ENCODE data around the gene AHI1.
"Not testable (repeated sequence)": the region's sequence is repeated elsewhere in the genome, so short reads cannot be mapped to it uniquely, and the experiment has no call there.

AHI1 gene

GRCh38 chr6:135397172-135397952, 100.2 kb downstream of the AHI1 start:
- no peak for DNase-seq (ENCODE audit: low read depth in 1 of 2, low spot score in 1 of 2)

GRCh38 chr6:135395136-135395535, 102.4 kb downstream of the AHI1 start:
- no peak for DNase-seq (ENCODE audit: low read depth in 1 of 2, low spot score in 1 of 2)

- no peak for DNase-seq (ENCODE audit: low read depth in 1 of 2, low spot score in 1 of 2)
These were observed 104.3 kb downstream of the AHI1 start for GRCh38 chr6:135393289-135393688.

- DNase-seq (ENCODE audit: low read depth in 1 of 2, low spot score in 1 of 2): no peak
These were observed 107.1 kb downstream of the AHI1 start for GRCh38 chr6:135390458-135390857.

GRCh38 chr6:135385299-135385698, 112.2 kb downstream of the AHI1 start:
- DNase-seq (ENCODE audit: low read depth in 1 of 2, low spot score in 1 of 2): no peak

- no peak for DNase-seq (ENCODE audit: low read depth in 1 of 2, low spot score in 1 of 2)
These were observed 113.8 kb downstream of the AHI1 start for GRCh38 chr6:135383766-135384165.

GRCh38 chr6:135383301-135383700, 114.2 kb downstream of the AHI1 start:
- DNase-seq (ENCODE audit: low read depth in 1 of 2, low spot score in 1 of 2): no peak

- no peak for DNase-seq (ENCODE audit: low read depth in 1 of 2, low spot score in 1 of 2)
These were observed 115.3 kb downstream of the AHI1 start for GRCh38 chr6:135382182-135382628.

GRCh38 chr6:135380793-135381192, 116.7 kb downstream of the AHI1 start:
- DNase-seq (ENCODE audit: low read depth in 1 of 2, low spot score in 1 of 2): no peak

GRCh38 chr6:135379647-135380046, 117.9 kb downstream of the AHI1 start:
- no peak for DNase-seq (ENCODE audit: low read depth in 1 of 2, low spot score in 1 of 2)

- no peak for DNase-seq (ENCODE audit: low read depth in 1 of 2, low spot score in 1 of 2)
These were observed 124.8 kb downstream of the AHI1 start for GRCh38 chr6:135372758-135373157.

- DNase-seq (ENCODE audit: low read depth in 1 of 2, low spot score in 1 of 2): not testable (repeated sequence)
These were observed 133.9 kb downstream of the AHI1 start for GRCh38 chr6:135363622-135364021.

- DNase-seq (ENCODE audit: low read depth in 1 of 2, low spot score in 1 of 2): no peak
These were observed 135.4 kb downstream of the AHI1 start for GRCh38 chr6:135362124-135362523.

GRCh38 chr6:135360222-135360621, 137.3 kb downstream of the AHI1 start:
- DNase-seq (ENCODE audit: low read depth in 1 of 2, low spot score in 1 of 2): no peak

- DNase-seq (ENCODE audit: low read depth in 1 of 2, low spot score in 1 of 2): no peak
These were observed 138.6 kb downstream of the AHI1 start for GRCh38 chr6:135358985-135359384.

- no peak for DNase-seq (ENCODE audit: low read depth in 1 of 2, low spot score in 1 of 2)
These were observed 139.2 kb downstream of the AHI1 start for GRCh38 chr6:135358251-135358821.

GRCh38 chr6:135354407-135354806, 143.1 kb downstream of the AHI1 start:
- no peak for DNase-seq (ENCODE audit: low read depth in 1 of 2, low spot score in 1 of 2)

- no peak for DNase-seq (ENCODE audit: low read depth in 1 of 2, low spot score in 1 of 2)
These were observed 144.4 kb downstream of the AHI1 start for GRCh38 chr6:135353113-135353512.

- no peak for DNase-seq (ENCODE audit: low read depth in 1 of 2, low spot score in 1 of 2)
These were observed 145.9 kb downstream of the AHI1 start for GRCh38 chr6:135351635-135352034.

- DNase-seq (ENCODE audit: low read depth in 1 of 2, low spot score in 1 of 2): no peak
These were observed 149.7 kb downstream of the AHI1 start for GRCh38 chr6:135347887-135348286.

- DNase-seq (ENCODE audit: low read depth in 1 of 2, low spot score in 1 of 2): no peak
These were observed 150.8 kb downstream of the AHI1 start for GRCh38 chr6:135346747-135347146.

- DNase-seq (ENCODE audit: low read depth in 1 of 2, low spot score in 1 of 2): no peak
These were observed 153.0 kb downstream of the AHI1 start for GRCh38 chr6:135344526-135344925.

- DNase-seq (ENCODE audit: low read depth in 1 of 2, low spot score in 1 of 2): not testable (repeated sequence)
These were observed 157.6 kb downstream of the AHI1 start for GRCh38 chr6:135339920-135340319.
